BE2C (cell line): ENCODE measurements around the gene FBXL5. TPM values are rescaled to one million over a fixed set of nuclear protein-coding genes. Genes with fewer than 3 reads are reported as not detected.

Experiments used
- DNase-seq: peaks from one replicate; pipeline ENCODE4 v3.0.0-alpha.2; 2020
- H3K27me3 ChIP-seq: fragments of 250-450 bp; sonication (Bioruptor Pico); 2 replicates; pipeline ENCODE4 v1.5.1; 2020; ENCODE audit warnings: mild to moderate bottlenecking
- H3K36me3 ChIP-seq: fragments of 250-450 bp; sonication (Bioruptor Pico); 2 replicates; pipeline ENCODE4 v1.5.1; 2020; ENCODE audit warnings: mild to moderate bottlenecking
- H3K4me1 ChIP-seq: fragments of 250-450 bp; sonication (Bioruptor Pico); 2 replicates; pipeline ENCODE4 v1.5.1; 2020
- H3K4me3 ChIP-seq: 2 replicates; pipeline ENCODE4 v1.5.1; 2011; ENCODE audit warnings: low read depth, low read length
- H3K9me3 ChIP-seq: fragments of 250-450 bp; sonication (Bioruptor Pico); 2 replicates; pipeline ENCODE4 v1.5.1; 2020
- CTCF ChIP-seq: IDR thresholded peaks from 2 replicates; pipeline ENCODE4 v1.5.1; 2012; ENCODE audit warnings: mild to moderate bottlenecking, low read depth, low read length
- polyA plus RNA-seq: library from polyadenylated mRNA; unstranded; fragments of >200 nt; gene quantifications from one replicate; pipeline ENCODE4 v1.2.1, GENCODE V29; 2012; ENCODE audit warnings: low read depth, missing spikeins; ENCODE audit not compliant: insufficient read length, insufficient read depth

FBXL5 gene, protein sequence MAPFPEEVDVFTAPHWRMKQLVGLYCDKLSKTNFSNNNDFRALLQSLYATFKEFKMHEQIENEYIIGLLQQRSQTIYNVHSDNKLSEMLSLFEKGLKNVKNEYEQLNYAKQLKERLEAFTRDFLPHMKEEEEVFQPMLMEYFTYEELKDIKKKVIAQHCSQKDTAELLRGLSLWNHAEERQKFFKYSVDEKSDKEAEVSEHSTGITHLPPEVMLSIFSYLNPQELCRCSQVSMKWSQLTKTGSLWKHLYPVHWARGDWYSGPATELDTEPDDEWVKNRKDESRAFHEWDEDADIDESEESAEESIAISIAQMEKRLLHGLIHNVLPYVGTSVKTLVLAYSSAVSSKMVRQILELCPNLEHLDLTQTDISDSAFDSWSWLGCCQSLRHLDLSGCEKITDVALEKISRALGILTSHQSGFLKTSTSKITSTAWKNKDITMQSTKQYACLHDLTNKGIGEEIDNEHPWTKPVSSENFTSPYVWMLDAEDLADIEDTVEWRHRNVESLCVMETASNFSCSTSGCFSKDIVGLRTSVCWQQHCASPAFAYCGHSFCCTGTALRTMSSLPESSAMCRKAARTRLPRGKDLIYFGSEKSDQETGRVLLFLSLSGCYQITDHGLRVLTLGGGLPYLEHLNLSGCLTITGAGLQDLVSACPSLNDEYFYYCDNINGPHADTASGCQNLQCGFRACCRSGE
- polyA plus RNA-seq: 16.9 TPM

DNA sequence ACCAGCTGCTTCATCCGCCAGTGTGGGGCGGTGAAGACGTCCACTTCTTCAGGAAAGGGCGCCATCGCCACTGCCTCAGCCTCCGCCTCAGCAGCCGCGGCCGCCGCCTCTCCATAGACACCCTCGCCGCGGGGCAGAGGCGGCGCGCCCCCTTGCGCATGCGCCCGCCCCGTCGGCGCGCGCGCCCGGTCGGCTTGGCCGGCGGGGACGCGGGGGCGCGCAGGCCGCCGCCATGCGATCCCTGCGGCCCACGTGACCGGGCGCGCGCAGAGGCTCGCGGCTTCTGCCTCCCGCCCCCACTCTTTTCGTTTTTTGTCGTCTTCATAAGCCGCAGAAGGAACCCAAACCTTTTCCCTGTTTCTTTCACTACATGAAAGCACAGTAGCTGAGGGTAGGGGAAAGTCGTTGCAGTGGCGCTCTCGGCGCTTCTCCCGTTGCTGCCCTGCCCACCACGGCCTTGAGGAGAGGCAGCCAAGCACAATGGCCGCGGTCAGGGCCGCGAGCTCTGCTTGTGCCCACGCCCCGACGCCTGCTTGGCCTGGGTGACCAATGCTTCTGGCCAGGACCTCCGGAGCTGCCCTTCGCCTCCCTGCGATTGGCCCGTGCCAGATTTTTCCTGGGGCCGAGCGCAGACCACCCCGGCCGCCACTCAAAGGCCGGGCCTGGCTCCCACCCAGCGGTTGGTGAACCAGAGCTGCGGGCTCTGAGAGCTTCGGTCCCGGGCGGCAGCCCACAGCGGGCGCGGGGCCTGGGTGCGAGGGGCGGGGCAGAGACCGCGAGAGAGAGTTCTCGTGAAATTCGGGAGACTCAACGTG is at the start of gene FBXL5:
Gene FBXL5, minus strand, starts transcription at position 135 of the 815 bp plus-strand sequence. Its CDS starts 70 bp downstream, at position 65.
- peaks cover 5% of the 10 kb centered on the region for H3K4me1 ChIP-seq
- no peak for TF ChIP-seq CTCF

DNA sequence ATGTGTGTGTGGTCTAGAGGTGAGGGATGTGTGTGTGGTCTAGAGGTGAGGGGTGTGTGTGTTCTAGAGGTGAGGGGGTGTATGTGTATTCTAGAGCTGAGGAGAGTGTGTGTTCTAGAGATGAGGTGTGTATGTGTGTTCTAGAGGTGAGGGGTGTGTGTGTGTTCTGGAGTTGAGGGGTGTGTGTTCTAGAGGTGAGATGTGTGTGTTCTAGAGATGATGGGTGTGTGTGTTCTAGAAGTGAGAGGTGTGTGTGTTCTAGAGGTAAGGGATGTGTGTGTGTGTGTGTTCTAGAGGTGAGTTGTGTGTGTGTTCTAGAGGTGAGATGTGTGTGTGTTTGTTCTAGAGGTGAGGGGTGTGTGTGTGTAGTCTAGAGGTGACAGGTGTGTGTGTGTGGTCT is 49.0 kb upstream of the FBXL5 start:
- DNase-seq: no peak
- Histone ChIP-seq H3K36me3 (no peaks in the 10 kb centered on the region), H3K9me3 (no peaks in the 10 kb centered on the region), H3K27me3 (no peaks in the 10 kb centered on the region), H3K4me3 (no peak overlapping the region), H3K4me1 (no peaks in the 10 kb centered on the region)
- no peak for TF ChIP-seq CTCF

More for the DNA sequence above, at the start of gene FBXL5:
- Histone ChIP-seq H3K27me3 (no peaks in the 10 kb centered on the region), H3K4me3 (peak within 1 kb of the TSS; percentile 88), H3K9me3 (no peaks in the 10 kb centered on the region), H3K36me3 (no peaks in the 10 kb centered on the region)
- peak; percentile 87 for DNase-seq

GRCh38 chr4:15703439-15703838 is 48.3 kb upstream of the FBXL5 start:
- Histone ChIP-seq H3K36me3 (no peaks in the 10 kb centered on the region), H3K9me3 (no peaks in the 10 kb centered on the region), H3K4me1 (no peaks in the 10 kb centered on the region), H3K4me3 (peak overlapping the region; percentile 60; the same call in 1 of the 2 replicates), H3K27me3 (no peaks in the 10 kb centered on the region)
- DNase-seq: no peak
- no peak for TF ChIP-seq CTCF

DNA sequence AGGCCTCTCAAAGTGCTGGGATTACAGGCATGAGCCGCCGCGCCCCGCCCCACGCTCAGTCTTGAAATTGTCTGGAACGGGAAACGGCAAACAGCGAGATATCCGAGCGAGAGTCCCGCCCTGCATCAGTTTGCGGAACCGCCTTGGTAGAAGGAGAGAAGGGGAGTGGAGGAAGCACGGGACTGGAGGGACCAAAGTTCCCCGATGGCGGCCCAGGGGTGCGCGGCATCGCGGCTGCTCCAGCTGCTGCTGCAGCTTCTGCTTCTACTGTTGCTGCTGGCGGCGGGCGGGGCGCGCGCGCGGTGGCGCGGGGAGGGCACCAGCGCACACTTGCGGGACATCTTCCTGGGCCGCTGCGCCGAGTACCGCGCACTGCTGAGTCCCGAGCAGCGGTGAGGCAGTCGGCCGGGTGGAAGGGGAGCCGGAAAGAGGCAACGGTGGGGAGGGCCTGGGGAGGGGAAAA is 47.8 kb upstream of the FBXL5 start, which contains the start of gene BST1:
Gene BST1, plus strand, starts transcription at position 125 of the 463 bp plus-strand sequence. Its CDS starts 80 bp downstream, at position 205.
- Histone ChIP-seq H3K27me3 (no peaks in the 10 kb centered on the region), H3K9me3 (no peaks in the 10 kb centered on the region), H3K4me3 (peak within 1 kb of the TSS; percentile 60), H3K4me1 (no peaks in the 10 kb centered on the region), H3K36me3 (no peaks in the 10 kb centered on the region)
- no peak for TF ChIP-seq CTCF
- peak; percentile 43 for DNase-seq

DNA sequence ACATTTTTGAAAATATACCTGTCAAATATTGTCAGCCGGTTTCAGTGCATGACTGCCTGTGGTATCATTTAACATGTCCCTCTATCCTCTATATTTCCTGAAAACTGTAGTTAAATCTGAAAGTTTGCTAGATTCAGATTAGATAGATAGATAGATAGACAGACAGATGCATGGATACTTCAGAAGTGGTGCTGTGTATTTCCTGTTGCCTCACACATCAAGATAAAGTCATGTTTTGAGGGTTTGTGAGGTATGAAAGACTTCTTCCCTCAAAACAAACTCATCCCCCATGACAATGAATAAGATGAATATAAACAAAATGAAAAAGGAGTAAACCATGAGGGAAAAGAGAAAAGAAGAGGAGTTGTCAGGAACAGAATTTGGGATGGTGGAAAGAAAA is 41.7 kb upstream of the FBXL5 start:
- no peaks in the 10 kb centered on the region for H3K4me1 ChIP-seq
- no peak for TF ChIP-seq CTCF

More for the DNA sequence above, 41.7 kb upstream of the FBXL5 start:
- no peaks in the 10 kb centered on the region for H3K9me3 ChIP-seq
- no peaks in the 10 kb centered on the region for H3K27me3 ChIP-seq
- H3K36me3 ChIP-seq: no peaks in the 10 kb centered on the region
- no peak for DNase-seq
- no peak overlapping the region for H3K4me3 ChIP-seq
